GM12891 (cell line): ENCODE results near the gene HSDL2.

Experiments used
- PAX5 ChIP-seq: IDR thresholded peaks from 2 replicates; pipeline ENCODE4 v1.6.1; 2011; ENCODE audit warnings: low read length, moderate library complexity, mild to moderate bottlenecking; ENCODE audit not compliant: insufficient read depth, severe bottlenecking
- POLR2A ChIP-seq: IDR thresholded peaks from 2 replicates; pipeline ENCODE4 v1.6.1; 2011; ENCODE audit warnings: low read depth, low read length, control low read depth
- TAF1 ChIP-seq: IDR thresholded peaks from 2 replicates; pipeline ENCODE4 v1.6.1; 2011; ENCODE audit warnings: low read depth, low read length, control low read depth

- no peak for TF ChIP-seq TAF1
- TF ChIP-seq POLR2A = no peak
- no peak for TF ChIP-seq PAX5
These were observed 19.7 kb upstream of the HSDL2 start for GRCh38 chr9:112360047-112360804.
